CD14-positive monocyte (primary cell): ENCODE results near the gene ZMYM3. TPM values are rescaled to one million over a fixed set of nuclear protein-coding genes. Genes with fewer than 3 reads are reported as not detected.
A peak's percentile ranks its signal among the peaks of the same experiment; 100 is the strongest.

ENCODE experiments used
- DNase-seq, 3 donors: peaks; one replicate each; pipeline ENCODE4 v3.0.0-alpha.2; 2011 to 2022
- H2AFZ ChIP-seq: 2 replicates; pipeline ENCODE4 v1.6.0; 2012; ENCODE audit warnings: mild to moderate bottlenecking, low read depth, low read length, inconsistent platforms; ENCODE audit not compliant: insufficient read depth, poor library complexity, severe bottlenecking
- H3K27ac ChIP-seq, 2 donors: 1 replicate in 1 of 2; 2 replicates in 1 of 2; pipeline ENCODE4 v1.5.1; 2012 to 2013; ENCODE audit warnings: low read length in 2 of 2, control low read depth in 1 of 2, inconsistent platforms in 1 of 2, low read depth in 1 of 2, mild to moderate bottlenecking in 1 of 2
- H3K27me3 ChIP-seq, 2 donors: one replicate each; pipeline versions ENCODE4 v1.6.0 to v1.6.1; 2011 to 2013; ENCODE audit warnings: low read length in 2 of 2; ENCODE audit not compliant: control insufficient read depth in 2 of 2, insufficient read depth in 2 of 2
- H3K36me3 ChIP-seq, 2 donors: replicated peaks in 1 of 2; 1 replicate in 1 of 2; 2 replicates in 1 of 2; pipeline versions ENCODE4 v1.5.1 to v1.6.1; 2012 to 2013; ENCODE audit warnings: low read length in 2 of 2, control low read depth in 1 of 2, inconsistent platforms in 1 of 2, mild to moderate bottlenecking in 1 of 2; ENCODE audit not compliant: insufficient read depth in 2 of 2, control insufficient read depth in 1 of 2
- H3K4me1 ChIP-seq, 2 donors: 1 replicate in 1 of 2; 2 replicates in 1 of 2; pipeline versions ENCODE4 v1.5.1 to v1.6.1; 2012 to 2013; ENCODE audit warnings: low read length in 2 of 2, control low read depth in 1 of 2, inconsistent platforms in 1 of 2, mild to moderate bottlenecking in 1 of 2, moderate library complexity in 1 of 2; ENCODE audit not compliant: insufficient read depth in 2 of 2, control insufficient read depth in 1 of 2
- H3K4me2 ChIP-seq: replicated peaks from 2 replicates; pipeline ENCODE3; 2012; ENCODE audit warnings: low read length, moderate library complexity, mild to moderate bottlenecking; ENCODE audit not compliant: poor library complexity, severe bottlenecking; ENCODE audit errors: extremely low read depth
- H3K4me3 ChIP-seq, 3 experiments: fragments of 200-600 bp in 1 of 3; sonication (generic) in 1 of 3; replicated peaks in 1 of 3; 1 replicate in 2 of 3; 2 replicates in 1 of 3; pipeline ENCODE4 v1.5.1; 2011 to 2013; ENCODE audit warnings: low read length in 3 of 3, mild to moderate bottlenecking in 3 of 3, control low read depth in 2 of 3, low read depth in 2 of 3, inconsistent platforms in 1 of 3, moderate library complexity in 1 of 3
- H3K79me2 ChIP-seq: 2 replicates; pipeline ENCODE4 v1.6.0; 2012; ENCODE audit warnings: mild to moderate bottlenecking, control low read depth, inconsistent platforms, low read length, moderate library complexity; ENCODE audit not compliant: insufficient read depth
- H3K9ac ChIP-seq: 2 replicates; pipeline ENCODE4 v1.6.0; 2017; ENCODE audit warnings: low read length, mild to moderate bottlenecking; ENCODE audit not compliant: insufficient read depth, poor library complexity, severe bottlenecking
- H3K9me3 ChIP-seq, 2 donors: replicated peaks in 1 of 2; 1 replicate in 1 of 2; 2 replicates in 1 of 2; pipeline versions ENCODE4 v1.5.1 to v1.6.1; 2012 to 2013; ENCODE audit warnings: low read length in 2 of 2, control low read depth in 1 of 2; ENCODE audit not compliant: control insufficient read depth in 1 of 2, insufficient read depth in 1 of 2
- H4K20me1 ChIP-seq: 2 replicates; pipeline ENCODE4 v1.6.0; 2012; ENCODE audit warnings: mild to moderate bottlenecking, low read length, control low read depth, moderate library complexity; ENCODE audit not compliant: insufficient read depth
- H3K27ac Mint-ChIP-seq, 7 donors: one replicate each; pipeline ENCODE4 v1.8.0; 2020; ENCODE audit warnings: mild to moderate bottlenecking in 7 of 7, mixed read lengths in 7 of 7, moderate library complexity in 6 of 7, inconsistent platforms in 2 of 7
- H3K27me3 Mint-ChIP-seq, 3 donors: one replicate each; pipeline ENCODE4 v1.8.0; 2021 to 2022; ENCODE audit warnings: low read depth in 3 of 3, mild to moderate bottlenecking in 3 of 3, mixed read lengths in 3 of 3, moderate library complexity in 3 of 3, inconsistent platforms in 1 of 3
- H3K36me3 Mint-ChIP-seq, 2 donors: one replicate each; pipeline ENCODE4 v1.8.0; 2020; ENCODE audit warnings: mixed read lengths in 2 of 2, inconsistent platforms in 1 of 2, mild to moderate bottlenecking in 1 of 2
- H3K4me1 Mint-ChIP-seq: one replicate; pipeline ENCODE4 v1.8.0; 2020; ENCODE audit warnings: mild to moderate bottlenecking, mixed read lengths
- H3K4me3 Mint-ChIP-seq, 2 donors: one replicate each; pipeline ENCODE4 v1.8.0; 2020; ENCODE audit warnings: mild to moderate bottlenecking in 2 of 2, mixed read lengths in 2 of 2, moderate library complexity in 1 of 2
- H3K9me3 Mint-ChIP-seq, 7 donors: one replicate each; pipeline ENCODE4 v1.8.0; 2020 to 2022; ENCODE audit warnings: mixed read lengths in 7 of 7, mild to moderate bottlenecking in 6 of 7, moderate library complexity in 6 of 7, inconsistent platforms in 2 of 7
- WGBS: methylation state at CpG from one replicate; pipeline ENCODE4 v1.1.5; 2013; ENCODE audit warnings: missing lambda C conversion rate; ENCODE audit not compliant: insufficient coverage; 5-methylcytosine and 5-hydroxymethylcytosine counted together
- intact Hi-C, 2 donors: fragments of 100-400 bp; cut with micrococcal nuclease; formaldehyde crosslinking; loops; one replicate each; pipeline versions ENCODE4 v1.15.0 to v1.15.1; 2023
- polyA minus RNA-seq: library from RNA; depleted of rRNA, polyadenylated mRNA; stranded (reverse); fragments of >200 nt; gene quantifications from 2 replicates; pipeline ENCODE4 v1.2.3, GENCODE V29; 2012
- polyA plus RNA-seq, 3 donors: library from polyadenylated mRNA; depleted of rRNA in 1 of 3; unstranded in 2 of 3; stranded (reverse) in 1 of 3; fragments of 300-500 nt in 2 of 3; fragments of >200 nt in 1 of 3; fragmentation: Illumina TruSeq in 2 of 3; gene quantifications; 1 replicate in 2 of 3; 2 replicates in 1 of 3; pipeline ENCODE4 v1.2.3, GENCODE V29; 2012 to 2021
- total RNA-seq, 12 experiments: library from RNA in 1 of 12; stranded (reverse) in 1 of 12; fragments of 120-200 nt in 1 of 12; gene quantifications; one replicate each; pipeline ENCODE4 v1.2.4 and lab custom pipeline; 2013 to 2026; ENCODE audit warnings: mixed read lengths in 6 of 12, inconsistent platforms in 1 of 12
- TF ChIP-seq, protein P1 (sequence below): fragments of 200-600 bp; IDR thresholded peaks from one replicate; pipeline ENCODE4 v1.8.0; 2022; ENCODE audit warnings: antibody characterized with exemption, mild to moderate bottlenecking

ZMYM3 gene
- 9.1 TPM for total RNA-seq (2013)
- polyA plus RNA-seq (10 to 100 TPM in 1 of 3 donors, 1 to 10 TPM in 2; 3.9 to 13.2 (median 4.8) TPM), polyA minus RNA-seq (7.3 and 11.3 TPM in 2 replicates), total RNA-seq (lab: John Stamatoyannopoulos, UW) (1.5 to 37.5 (median 9.8) reads per million in 11 experiments)

DNA sequence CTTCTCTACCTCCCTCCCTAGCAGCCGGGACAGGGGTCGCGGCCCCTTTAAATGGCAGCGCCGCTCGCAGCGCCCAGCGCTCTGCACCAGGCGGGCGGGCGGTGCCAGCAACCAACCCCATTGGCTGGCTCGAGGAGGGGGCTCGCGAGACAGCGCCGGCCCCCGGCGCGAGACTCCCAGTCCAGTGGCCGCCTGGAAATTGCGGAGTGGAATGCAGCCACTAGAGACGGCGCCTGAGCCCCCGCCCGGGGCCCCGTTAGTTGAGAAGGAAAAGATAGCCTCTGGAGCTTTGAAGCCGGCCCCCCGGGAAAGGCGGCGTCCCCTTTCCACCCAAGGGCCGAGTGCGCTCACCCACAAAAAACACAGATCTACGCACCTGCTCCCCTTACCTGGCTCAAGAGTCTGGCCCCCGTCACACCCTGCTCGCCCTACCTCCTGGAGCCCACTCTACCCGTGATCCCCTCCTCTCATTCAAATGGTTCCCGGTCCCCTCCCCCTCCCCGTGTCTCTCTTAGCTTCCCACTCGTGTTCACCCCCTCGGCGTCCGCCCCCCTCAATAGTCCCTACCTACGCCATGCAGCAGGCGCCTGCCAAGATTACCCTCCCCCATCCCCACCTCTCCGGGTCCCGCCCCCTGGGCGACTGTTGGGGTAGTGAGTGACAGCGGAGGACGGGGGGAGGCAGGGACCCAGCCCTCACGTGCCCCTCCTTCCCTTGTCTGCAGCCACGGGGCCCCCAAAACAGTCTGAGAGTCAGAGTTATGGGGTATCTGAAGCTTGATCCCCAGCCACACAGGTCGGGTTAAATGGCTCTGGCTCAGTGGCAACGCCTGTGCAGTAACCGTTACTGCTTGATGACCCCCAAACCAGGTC lies at the start of gene ZMYM3:
Gene ZMYM3, minus strand, starts transcription at position 49 of the 872 bp plus-strand sequence. CDS start 885 bp downstream, outside the sequence.
- WGBS, result 0% methylated on average over 9 of the region's 54 CpGs
- Histone ChIP-seq H3K36me3 (peaks cover 7 to 9% of the 10 kb centered on the region in 2 donors), H2AFZ (peak within 1 kb of the TSS; percentile 84), H3K9me3 (no peaks in the 10 kb centered on the region), H3K79me2 (peaks cover 12% of the 10 kb centered on the region), H3K4me1 (peaks cover 28 to 33% of the 10 kb centered on the region in 2 donors), H3K9ac (peak within 1 kb of the TSS; percentile 62), H4K20me1 (no peaks in the 10 kb centered on the region), H3K27me3 (no peaks in the 10 kb centered on the region), H3K27ac (peak within 1 kb of the TSS; percentile 36 to 74), H3K4me2 (peak within 1 kb of the TSS; percentile 92), H3K4me3 (peak within 1 kb of the TSS; percentile 69 to 91 (median 90))
- Mint-ChIP-seq H3K4me1 (peaks cover 36% of the 10 kb centered on the region), H3K4me3 (peak within 1 kb of the TSS; percentile 89), H3K27me3 (peaks cover 0 to 10% (median 0%) of the 10 kb centered on the region in 3 donors), H3K36me3 (peaks cover 11 to 14% of the 10 kb centered on the region in 2 donors), H3K27ac (peak within 1 kb of the TSS; percentile 66 to 94 (median 83)), H3K9me3 (peaks cover 0 to 7% (median 0%) of the 10 kb centered on the region in 7 donors)
- TF ChIP-seq, protein P1, sequence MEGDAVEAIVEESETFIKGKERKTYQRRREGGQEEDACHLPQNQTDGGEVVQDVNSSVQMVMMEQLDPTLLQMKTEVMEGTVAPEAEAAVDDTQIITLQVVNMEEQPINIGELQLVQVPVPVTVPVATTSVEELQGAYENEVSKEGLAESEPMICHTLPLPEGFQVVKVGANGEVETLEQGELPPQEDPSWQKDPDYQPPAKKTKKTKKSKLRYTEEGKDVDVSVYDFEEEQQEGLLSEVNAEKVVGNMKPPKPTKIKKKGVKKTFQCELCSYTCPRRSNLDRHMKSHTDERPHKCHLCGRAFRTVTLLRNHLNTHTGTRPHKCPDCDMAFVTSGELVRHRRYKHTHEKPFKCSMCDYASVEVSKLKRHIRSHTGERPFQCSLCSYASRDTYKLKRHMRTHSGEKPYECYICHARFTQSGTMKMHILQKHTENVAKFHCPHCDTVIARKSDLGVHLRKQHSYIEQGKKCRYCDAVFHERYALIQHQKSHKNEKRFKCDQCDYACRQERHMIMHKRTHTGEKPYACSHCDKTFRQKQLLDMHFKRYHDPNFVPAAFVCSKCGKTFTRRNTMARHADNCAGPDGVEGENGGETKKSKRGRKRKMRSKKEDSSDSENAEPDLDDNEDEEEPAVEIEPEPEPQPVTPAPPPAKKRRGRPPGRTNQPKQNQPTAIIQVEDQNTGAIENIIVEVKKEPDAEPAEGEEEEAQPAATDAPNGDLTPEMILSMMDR, result no peak
- DNase-seq, result peak; percentile 60 to 66 (median 62)
- intact Hi-C loops, result loop anchor here in 1 of 2 donors (10.0 kb wide), 1 partner anchor 60 kb away; no protein-coding TSS in a partner anchor

DNA sequence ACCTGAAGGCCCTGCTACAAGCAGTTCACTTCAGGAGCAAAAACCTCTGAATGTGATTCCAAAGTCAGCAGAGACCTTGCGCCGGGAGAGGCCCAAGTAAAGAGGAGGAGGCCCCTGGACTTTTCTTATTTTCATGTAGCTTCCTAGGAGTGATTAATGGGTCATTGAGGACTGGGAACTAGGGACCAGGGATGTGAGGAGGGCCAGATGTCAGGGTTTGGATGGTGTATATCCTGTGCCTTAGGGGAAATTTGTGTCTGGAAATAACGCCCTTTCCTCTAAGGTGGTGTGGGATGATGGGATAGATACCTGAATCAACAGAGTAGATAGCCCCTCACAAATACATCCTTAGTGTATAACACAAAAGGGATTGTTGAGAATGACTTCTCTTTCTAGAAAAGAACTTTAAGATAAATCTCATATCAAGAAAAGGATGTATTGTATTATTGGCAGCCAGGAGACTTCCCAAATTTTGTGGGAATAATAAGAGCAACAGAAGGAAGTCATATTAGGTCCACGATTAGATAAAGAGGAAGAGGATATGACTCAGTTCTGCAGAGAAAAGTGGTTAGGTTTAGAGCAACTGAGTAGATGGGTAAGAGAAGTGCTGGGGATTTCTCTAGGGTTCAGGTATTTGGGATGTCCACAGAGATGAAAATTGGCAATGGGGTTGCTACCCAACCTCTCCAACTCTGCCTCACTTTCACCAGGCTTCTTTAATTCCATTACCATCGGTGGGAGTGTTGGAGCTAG lies 48.7 kb upstream of the ZMYM3 start:
- Mint-ChIP-seq H3K4me1 (peaks cover 18% of the 10 kb centered on the region), H3K36me3 (peaks cover 36 to 42% of the 10 kb centered on the region in 2 donors), H3K27ac (peak overlapping the region in 2 of 7 donors; percentile 23 to 60), H3K4me3 (no peak overlapping the region), H3K27me3 (peaks cover 0 to 6% (median 1%) of the 10 kb centered on the region in 3 donors), H3K9me3 (peaks cover 0 to 6% (median 0%) of the 10 kb centered on the region in 7 donors)
- Histone ChIP-seq H4K20me1 (no peaks in the 10 kb centered on the region), H3K27ac (no peak overlapping the region), H3K27me3 (no peaks in the 10 kb centered on the region), H3K4me2 (no peak overlapping the region), H3K4me1 (peaks cover 14 to 16% of the 10 kb centered on the region in 2 donors), H3K79me2 (no peaks in the 10 kb centered on the region), H2AFZ (no peak overlapping the region), H3K4me3 (no peak overlapping the region), H3K36me3 (peaks cover 24 to 33% of the 10 kb centered on the region in 2 donors), H3K9ac (no peak overlapping the region), H3K9me3 (no peaks in the 10 kb centered on the region)
- DNase-seq, result peak; percentile 8 to 53 (median 42)
- intact Hi-C loops, result no loop called here
- WGBS, result no CpG with 5 or more reads among the region's 5 CpGs
- TF ChIP-seq, protein P1, result no peak
